Astrocyte of the cerebellum (primary cell): ENCODE data around the gene SCGB1C2.

Experiments used
- DNase-seq: peaks from one replicate; pipeline ENCODE4 v3.0.0-alpha.2; 2011; ENCODE audit warnings: low read depth
- H3K4me3 ChIP-seq: 2 replicates; pipeline ENCODE4 v1.5.1; 2011; ENCODE audit warnings: mild to moderate bottlenecking, low read depth, low read length, moderate library complexity
- in situ Hi-C: cut with HindIII; loops from 2 replicates; pipeline ENCODE4 v1.10.0; 2017; ENCODE audit warnings: low sequenced_read_pairs
- TF ChIP-seq, protein P1 (sequence below): IDR thresholded peaks from 2 replicates; pipeline ENCODE4 v1.5.1; 2012; ENCODE audit warnings: low read length, low read depth, moderate library complexity, mild to moderate bottlenecking; ENCODE audit errors: missing control alignments

SCGB1C2 gene

DNA sequence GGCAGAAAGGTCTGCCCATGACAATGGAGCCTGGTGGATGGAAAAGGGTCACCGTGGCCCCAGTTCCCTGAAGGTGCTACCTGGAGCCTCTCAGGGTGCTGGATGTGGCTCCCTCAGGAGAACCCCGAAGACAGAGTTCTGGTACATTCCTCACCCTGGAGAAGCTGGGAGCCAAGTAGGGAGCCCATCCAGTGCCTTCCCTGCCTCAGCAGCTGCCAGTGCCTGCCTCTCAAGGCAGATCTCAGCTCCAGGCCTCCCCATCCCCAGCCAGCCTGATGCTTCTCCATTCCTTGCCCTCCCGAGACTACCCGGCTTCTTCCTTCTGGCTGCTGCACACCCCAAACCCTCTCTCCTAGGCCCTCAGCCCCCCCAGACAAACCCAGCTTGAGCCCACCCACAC, 20.5 kb downstream of the SCGB1C2 start:
- TF ChIP-seq, protein P1, sequence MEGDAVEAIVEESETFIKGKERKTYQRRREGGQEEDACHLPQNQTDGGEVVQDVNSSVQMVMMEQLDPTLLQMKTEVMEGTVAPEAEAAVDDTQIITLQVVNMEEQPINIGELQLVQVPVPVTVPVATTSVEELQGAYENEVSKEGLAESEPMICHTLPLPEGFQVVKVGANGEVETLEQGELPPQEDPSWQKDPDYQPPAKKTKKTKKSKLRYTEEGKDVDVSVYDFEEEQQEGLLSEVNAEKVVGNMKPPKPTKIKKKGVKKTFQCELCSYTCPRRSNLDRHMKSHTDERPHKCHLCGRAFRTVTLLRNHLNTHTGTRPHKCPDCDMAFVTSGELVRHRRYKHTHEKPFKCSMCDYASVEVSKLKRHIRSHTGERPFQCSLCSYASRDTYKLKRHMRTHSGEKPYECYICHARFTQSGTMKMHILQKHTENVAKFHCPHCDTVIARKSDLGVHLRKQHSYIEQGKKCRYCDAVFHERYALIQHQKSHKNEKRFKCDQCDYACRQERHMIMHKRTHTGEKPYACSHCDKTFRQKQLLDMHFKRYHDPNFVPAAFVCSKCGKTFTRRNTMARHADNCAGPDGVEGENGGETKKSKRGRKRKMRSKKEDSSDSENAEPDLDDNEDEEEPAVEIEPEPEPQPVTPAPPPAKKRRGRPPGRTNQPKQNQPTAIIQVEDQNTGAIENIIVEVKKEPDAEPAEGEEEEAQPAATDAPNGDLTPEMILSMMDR = no peak
- in situ Hi-C loops = no loop called here

DNA sequence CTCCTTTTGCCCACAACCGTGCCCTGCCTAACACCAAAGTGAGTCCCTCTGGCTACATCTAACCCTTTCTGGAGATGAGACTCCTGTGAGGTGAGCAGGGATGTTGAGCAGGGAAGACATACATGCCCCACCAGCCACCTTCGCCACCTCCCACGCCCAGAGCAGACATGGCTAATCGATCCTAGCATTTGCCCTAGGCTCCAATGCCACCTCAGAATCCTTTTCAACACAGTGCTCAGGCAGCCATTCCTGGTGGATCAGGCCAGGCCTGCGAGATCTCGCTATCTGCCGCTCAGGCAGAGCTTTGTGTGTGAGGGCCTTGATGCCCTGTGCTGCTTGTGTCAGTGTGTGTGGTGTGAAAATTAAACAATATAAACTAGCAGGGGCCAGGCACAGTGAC, 21.0 kb downstream of the SCGB1C2 start:
- no peak for DNase-seq
- in situ Hi-C loops = no loop called here
- H3K4me3 ChIP-seq = no peak overlapping the region
- TF ChIP-seq, protein P1 = no peak

More for the DNA sequence above, 20.5 kb downstream of the SCGB1C2 start:
- DNase-seq = no peak
- no peak overlapping the region for H3K4me3 ChIP-seq

DNA sequence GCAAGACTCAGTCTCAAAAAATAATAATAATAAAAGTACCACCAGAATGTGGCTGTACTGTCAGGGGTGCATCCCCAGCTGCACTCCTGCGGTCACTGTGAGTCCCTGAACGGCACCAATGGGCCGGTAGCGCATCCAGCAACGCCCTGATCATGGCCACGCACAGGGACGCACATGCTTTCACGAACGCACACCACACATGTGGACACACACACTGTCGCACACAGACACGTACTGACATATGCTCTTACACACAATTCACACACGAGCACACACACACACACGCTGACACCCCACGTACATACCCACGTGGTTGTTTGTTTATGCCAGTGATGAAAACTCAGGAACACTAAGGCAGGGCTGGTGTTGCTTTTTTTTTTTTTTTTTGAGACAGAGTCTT, 22.2 kb downstream of the SCGB1C2 start:
- TF ChIP-seq, protein P1 = no peak
- no peak for DNase-seq
- in situ Hi-C loops = no loop called here
- no peak overlapping the region for H3K4me3 ChIP-seq

DNA sequence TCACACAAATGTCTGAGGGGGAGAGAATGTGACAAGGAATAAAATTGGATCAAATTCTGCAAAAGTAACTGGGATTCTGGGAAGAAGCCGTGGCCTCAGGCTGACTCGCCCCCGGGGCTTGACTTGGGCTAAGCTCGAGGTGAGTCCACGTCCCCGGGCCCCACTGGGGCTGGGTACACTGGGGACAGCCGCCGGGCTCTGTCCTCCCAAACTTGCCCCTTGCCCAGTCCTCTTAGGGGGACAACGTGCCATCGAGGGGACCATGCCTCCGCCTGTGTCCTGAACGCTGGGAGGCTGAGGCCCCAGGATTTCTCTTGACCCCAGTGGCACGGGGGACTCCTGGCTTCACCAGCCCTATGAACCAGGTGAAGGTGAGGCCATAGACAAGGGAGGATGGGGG, 23.0 kb downstream of the SCGB1C2 start:
- TF ChIP-seq, protein P1 = no peak

DNA sequence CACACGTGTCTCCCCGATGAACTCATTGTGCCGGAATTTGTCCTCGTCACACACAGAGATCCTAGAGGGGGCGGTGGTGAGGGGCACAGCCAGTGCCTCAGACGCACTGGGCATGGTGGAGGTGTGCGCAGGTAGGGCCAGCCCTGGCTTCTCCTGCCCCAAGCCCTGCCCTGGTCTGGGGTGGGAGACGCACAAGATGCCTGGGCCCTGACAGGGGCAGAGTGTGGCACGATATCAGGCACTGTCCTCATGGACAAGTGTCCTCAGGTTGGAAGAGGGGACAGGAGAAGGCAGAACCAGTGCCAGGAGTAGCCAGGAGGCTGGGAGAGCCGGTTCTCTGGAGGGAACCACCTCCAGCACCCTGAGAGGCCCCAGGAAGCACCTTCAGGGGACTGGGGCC, 24.1 kb downstream of the SCGB1C2 start:
- H3K4me3 ChIP-seq = no peak overlapping the region
- in situ Hi-C loops = no loop called here
- no peak for DNase-seq

More for the DNA sequence above, 23.0 kb downstream of the SCGB1C2 start:
- DNase-seq = no peak
- in situ Hi-C loops = no loop called here
- no peak overlapping the region for H3K4me3 ChIP-seq

DNA sequence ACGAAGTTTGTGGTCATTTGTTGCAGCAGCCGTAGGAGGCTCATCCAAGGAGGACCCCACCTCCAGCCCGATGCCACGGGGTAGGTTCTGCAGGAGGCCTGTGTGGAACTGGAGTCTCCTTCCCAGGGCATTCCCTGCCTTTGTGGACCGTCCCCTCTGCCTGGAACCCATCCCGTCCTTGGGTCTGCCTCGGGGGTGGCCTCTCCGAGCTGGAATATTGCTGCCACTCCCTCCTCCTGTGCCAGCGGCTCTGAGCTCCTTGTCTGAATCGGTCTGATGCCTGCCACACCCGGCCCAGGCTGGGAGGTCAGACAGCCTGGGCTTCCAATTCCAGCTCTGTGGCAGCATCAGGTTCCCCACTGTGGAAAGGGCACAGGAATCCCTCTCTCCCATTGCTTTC, 25.3 kb downstream of the SCGB1C2 start:
- DNase-seq = no peak
- in situ Hi-C loops = no loop called here
- H3K4me3 ChIP-seq = no peak overlapping the region
- TF ChIP-seq, protein P1 = no peak

More for the DNA sequence above, 24.1 kb downstream of the SCGB1C2 start:
- TF ChIP-seq, protein P1 = no peak
